Tibial artery (tissue), 4 donors: ENCODE measurements around the gene ALPG.
"Not testable (repeated sequence)": the region's sequence is repeated elsewhere in the genome, so short reads cannot be mapped to it uniquely, and the experiment has no call there.

ENCODE experiments used
- DNase-seq, 2 donors: peaks; one replicate each; pipeline ENCODE4 v3.0.0-alpha.2; 2019
- H3K27ac ChIP-seq, 2 donors: fragments of 200-600 bp; sonication (generic) in 1 of 2; 1 replicate in 1 of 2; 2 replicates in 1 of 2; pipeline ENCODE4 v1.5.1; 2018 to 2019; ENCODE audit warnings: mild to moderate bottlenecking in 1 of 2
- H3K27me3 ChIP-seq, 2 donors: fragments of 200-600 bp; sonication (generic) in 1 of 2; one replicate each; pipeline versions ENCODE4 v1.5.1 to v1.6.0; 2016 to 2019
- H3K36me3 ChIP-seq, 3 donors: fragments of 200-600 bp; sonication (generic) in 2 of 3; one replicate each; pipeline ENCODE4 v1.5.1; 2016 to 2019; ENCODE audit warnings: mild to moderate bottlenecking in 2 of 3
- H3K4me1 ChIP-seq, 4 donors: fragments of 200-600 bp; sonication (generic) in 2 of 4; 1 replicate in 3 of 4; 2 replicates in 1 of 4; pipeline ENCODE4 v1.5.1; 2016 to 2019
- H3K4me3 ChIP-seq, 2 donors: fragments of 200-600 bp; sonication (generic) in 1 of 2; 1 replicate in 1 of 2; 2 replicates in 1 of 2; pipeline ENCODE4 v1.5.1; 2018 to 2019; ENCODE audit warnings: mild to moderate bottlenecking in 2 of 2
- H3K9me3 ChIP-seq, 3 donors: fragments of 200-600 bp; sonication (generic) in 1 of 3; one replicate each; pipeline ENCODE4 v1.5.1; 2016 to 2019
- intact Hi-C: fragments of 100-400 bp; cut with DNase I; formaldehyde crosslinking; loops from one replicate; pipeline ENCODE4 v1.15.0; 2023; ENCODE audit warnings: low total_unique reads
- TF ChIP-seq, protein P1 (sequence below), 2 experiments: fragments of 200-600 bp in 1 of 2; fragments of 450-650 bp in 1 of 2; IDR thresholded peaks; one replicate each; pipeline ENCODE4 v1.5.1; 2017 to 2019; ENCODE audit warnings: antibody characterized with exemption in 2 of 2, mild to moderate bottlenecking in 1 of 2, moderate library complexity in 1 of 2

The ALPG gene

DNA sequence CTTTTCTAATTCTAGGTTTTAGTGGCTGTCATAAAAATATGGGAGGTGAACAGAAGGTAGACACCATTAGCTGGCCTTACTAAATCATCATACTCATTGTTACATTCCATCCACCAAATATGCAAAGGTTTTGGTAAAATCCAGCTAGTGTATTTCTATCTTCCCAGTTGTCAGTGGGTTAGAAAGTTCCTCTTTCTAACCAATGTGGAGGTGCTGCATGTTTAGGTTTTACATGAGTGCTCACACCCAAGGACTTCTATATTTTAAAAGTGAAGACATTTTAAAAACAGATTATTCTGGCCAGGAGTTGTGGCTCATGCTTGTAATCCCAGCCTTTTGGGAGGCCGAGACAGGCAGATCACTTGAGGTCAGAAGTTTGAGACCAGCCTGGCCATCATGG lies 22.2 kb upstream of the ALPG start:
- Histone ChIP-seq H3K9me3 (no peaks in the 10 kb centered on the region), H3K27ac (no peak overlapping the region), H3K27me3 (peaks cover 0 to 88% of the 10 kb centered on the region in 2 donors), H3K36me3 (no peaks in the 10 kb centered on the region), H3K4me1 (peaks cover 0 to 25% (median 17%) of the 10 kb centered on the region in 4 donors), H3K4me3 (no peak overlapping the region)
- TF ChIP-seq, protein P1, sequence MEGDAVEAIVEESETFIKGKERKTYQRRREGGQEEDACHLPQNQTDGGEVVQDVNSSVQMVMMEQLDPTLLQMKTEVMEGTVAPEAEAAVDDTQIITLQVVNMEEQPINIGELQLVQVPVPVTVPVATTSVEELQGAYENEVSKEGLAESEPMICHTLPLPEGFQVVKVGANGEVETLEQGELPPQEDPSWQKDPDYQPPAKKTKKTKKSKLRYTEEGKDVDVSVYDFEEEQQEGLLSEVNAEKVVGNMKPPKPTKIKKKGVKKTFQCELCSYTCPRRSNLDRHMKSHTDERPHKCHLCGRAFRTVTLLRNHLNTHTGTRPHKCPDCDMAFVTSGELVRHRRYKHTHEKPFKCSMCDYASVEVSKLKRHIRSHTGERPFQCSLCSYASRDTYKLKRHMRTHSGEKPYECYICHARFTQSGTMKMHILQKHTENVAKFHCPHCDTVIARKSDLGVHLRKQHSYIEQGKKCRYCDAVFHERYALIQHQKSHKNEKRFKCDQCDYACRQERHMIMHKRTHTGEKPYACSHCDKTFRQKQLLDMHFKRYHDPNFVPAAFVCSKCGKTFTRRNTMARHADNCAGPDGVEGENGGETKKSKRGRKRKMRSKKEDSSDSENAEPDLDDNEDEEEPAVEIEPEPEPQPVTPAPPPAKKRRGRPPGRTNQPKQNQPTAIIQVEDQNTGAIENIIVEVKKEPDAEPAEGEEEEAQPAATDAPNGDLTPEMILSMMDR (IDR thresholded peaks at IDR 0.05), result no peak
- DNase-seq, result no peak
- intact Hi-C loops, result no loop called here

DNA sequence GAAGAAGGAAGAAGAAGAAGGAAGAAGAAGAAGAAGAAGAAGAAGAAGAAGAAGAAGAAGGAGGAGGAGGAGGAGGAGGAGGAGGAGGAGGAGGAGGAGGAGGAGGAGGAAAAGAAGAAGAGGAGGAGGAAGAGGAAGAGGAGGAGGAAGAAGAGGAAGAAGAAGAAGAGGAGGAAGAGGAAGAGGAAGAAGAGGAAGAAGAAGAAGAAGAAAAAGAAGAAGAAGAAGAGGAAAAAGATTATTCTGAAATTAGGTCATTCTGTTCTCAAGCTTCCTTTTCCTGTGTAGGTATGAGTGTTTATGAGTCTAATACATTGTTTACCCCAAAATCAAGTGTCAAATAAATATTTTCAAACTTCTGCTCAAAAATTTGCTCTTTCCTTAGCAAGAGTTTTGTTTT lies 21.6 kb upstream of the ALPG start:
- DNase-seq, intact Hi-C loops, H3K4me3 ChIP-seq, H3K36me3 ChIP-seq, H3K9me3 ChIP-seq, H3K27ac ChIP-seq: not testable (repeated sequence)
- Histone ChIP-seq H3K27me3 (peaks cover 0 to 89% of the 10 kb centered on the region in 2 donors), H3K4me1 (peaks cover 0 to 25% (median 17%) of the 10 kb centered on the region in 4 donors)

DNA sequence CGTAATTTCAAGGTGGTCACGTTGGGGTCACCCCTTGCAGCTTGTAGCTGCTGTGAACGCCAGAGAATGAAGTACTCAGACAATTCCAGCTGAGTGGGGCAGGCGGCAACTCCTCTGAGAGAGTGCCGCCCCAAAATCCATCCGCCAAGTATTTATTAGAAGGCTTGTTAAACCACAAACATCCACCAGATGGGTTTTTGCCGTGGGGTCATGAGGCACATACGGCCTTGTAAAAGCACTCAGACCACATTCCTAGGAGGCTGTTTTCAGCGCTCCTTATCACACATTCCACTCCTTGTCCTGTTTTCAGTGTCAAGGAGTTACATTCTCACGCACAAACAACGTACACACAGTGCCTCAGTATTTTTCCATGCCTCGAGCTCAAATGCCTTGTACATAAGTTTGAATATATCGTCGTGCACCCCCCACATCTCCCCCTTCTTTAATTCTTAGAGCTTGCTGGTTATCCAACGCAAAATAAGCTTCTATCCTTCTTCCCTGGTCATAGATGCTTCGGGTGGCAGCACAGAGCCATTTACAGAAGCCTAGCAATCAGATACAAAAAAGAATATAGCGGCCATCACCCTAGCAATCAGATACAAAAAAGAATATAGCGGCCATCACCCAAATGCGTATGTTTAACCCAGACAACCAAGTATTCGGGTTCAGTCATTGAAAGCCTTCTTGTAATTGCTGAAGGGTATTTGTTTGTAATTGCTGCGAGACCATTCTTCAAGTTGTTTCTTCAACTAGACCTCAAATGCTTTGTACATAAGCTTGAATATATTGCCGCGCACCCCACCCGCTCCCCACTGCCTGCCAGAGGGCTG lies 20.8 kb upstream of the ALPG start:
- Histone ChIP-seq H3K4me3 (no peak overlapping the region), H3K36me3 (no peaks in the 10 kb centered on the region), H3K27me3 (peaks cover 0 to 92% of the 10 kb centered on the region in 2 donors), H3K27ac (no peak overlapping the region), H3K9me3 (no peaks in the 10 kb centered on the region), H3K4me1 (peaks cover 0 to 25% (median 17%) of the 10 kb centered on the region in 4 donors)
- intact Hi-C loops, result no loop called here
- no peak for DNase-seq
- TF ChIP-seq, protein P1 (IDR thresholded peaks at IDR 0.05), result no peak

DNA sequence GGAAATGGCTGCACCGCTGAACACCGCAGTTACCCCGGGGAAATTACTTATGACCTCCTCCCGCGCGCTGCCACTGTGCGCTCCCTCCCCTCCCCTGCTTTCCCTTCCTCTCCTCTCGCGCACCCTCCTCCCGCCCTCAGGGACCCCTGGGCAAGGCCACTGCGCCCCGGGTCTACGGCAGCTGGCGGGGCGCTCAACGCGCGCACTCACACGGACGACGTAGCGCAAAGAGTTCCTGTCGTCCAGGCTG lies 20.2 kb upstream of the ALPG start:
- no peaks in the 10 kb centered on the region for H3K9me3 ChIP-seq
- peaks cover 0 to 92% of the 10 kb centered on the region in 2 donors for H3K27me3 ChIP-seq
- no peak overlapping the region for H3K4me3 ChIP-seq
- no peak overlapping the region for H3K27ac ChIP-seq
- intact Hi-C loops, result no loop called here
- TF ChIP-seq, protein P1 (IDR thresholded peaks at IDR 0.05), result no peak
- H3K36me3 ChIP-seq, result no peaks in the 10 kb centered on the region
- peaks cover 0 to 25% (median 17%) of the 10 kb centered on the region in 4 donors for H3K4me1 ChIP-seq
- DNase-seq, result no peak

DNA sequence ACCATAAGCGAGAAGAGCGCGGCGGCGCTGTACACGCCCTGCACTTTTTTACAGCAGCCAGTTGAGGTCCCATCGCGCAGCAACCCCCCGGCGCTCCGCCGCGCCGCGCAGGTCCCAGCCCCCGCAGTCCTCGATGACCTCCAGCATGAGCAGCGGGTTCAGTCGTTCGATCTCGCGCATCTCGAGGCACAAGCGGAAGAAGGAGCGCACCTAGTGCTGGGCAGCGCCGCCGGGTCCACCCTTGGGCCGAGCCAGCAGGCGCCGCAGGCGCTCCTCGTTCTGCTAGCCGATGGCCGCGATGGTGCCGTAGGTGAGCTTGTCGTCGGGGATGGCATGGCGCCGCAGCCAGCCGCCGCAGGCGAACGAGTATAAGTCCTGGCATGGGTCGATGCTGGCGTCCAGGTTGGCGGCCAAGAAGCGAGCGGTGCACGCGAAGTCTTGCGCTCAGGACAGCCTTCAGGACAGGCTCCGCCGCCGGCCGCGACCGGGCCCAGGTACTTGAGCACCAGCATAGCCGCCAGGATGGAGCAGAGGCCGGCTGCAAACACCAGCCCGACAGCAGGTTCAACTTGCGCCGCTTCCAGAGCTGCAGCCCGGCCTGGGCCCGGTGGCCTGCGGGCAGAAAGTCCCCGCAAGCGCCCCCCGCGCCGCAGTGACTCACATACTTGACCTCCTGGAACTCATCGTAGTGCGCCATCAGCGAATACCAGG lies 19.7 kb upstream of the ALPG start:
- DNase-seq, result no peak
- peaks cover 0 to 25% (median 17%) of the 10 kb centered on the region in 4 donors for H3K4me1 ChIP-seq
- TF ChIP-seq, protein P1 (IDR thresholded peaks at IDR 0.05), result no peak
- peaks cover 0 to 90% of the 10 kb centered on the region in 2 donors for H3K27me3 ChIP-seq
- H3K36me3 ChIP-seq, result no peaks in the 10 kb centered on the region
- H3K4me3 ChIP-seq, result no peak overlapping the region
- intact Hi-C loops, result no loop called here
- H3K27ac ChIP-seq, result no peak overlapping the region
- no peaks in the 10 kb centered on the region for H3K9me3 ChIP-seq

DNA sequence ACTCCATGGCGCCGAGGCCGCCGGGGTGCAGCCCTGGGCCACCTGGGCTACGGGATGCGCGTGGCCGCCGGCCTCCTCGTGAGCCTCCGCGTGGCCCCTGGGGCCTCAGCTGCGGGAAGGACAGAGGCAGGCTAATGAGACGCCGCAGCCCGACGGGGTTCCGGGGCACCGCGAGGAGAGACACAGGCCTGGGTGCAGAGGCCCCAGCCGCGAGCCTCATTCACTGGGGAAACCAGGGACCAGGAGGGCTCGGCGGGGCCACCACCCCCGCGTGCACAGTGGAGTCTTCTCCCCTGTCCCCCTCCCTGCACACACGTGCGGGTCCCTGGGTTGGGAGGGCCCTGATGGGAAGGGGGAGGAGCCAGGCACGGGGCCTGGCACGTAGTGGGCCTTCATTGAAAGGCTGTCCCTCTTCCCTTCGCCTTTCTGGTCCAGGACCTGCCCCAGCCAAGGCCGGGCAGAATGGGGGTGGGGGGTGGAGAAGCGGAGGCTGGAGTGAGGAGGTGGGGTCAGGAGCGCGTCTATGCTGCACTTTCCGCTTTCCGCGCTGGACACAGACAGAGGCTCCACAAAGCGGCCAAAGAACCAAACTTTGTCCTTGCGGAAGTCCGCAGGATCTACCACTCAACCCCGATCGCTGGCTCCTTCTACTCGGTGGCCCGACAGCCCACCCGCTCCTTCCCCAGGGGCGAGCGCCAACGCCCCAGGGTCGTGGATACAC lies 19.0 kb upstream of the ALPG start:
- Histone ChIP-seq H3K27ac (no peak overlapping the region), H3K36me3 (no peaks in the 10 kb centered on the region), H3K9me3 (no peaks in the 10 kb centered on the region), H3K4me3 (no peak overlapping the region), H3K27me3 (peaks cover 0 to 83% of the 10 kb centered on the region in 2 donors), H3K4me1 (peaks cover 0 to 25% (median 17%) of the 10 kb centered on the region in 4 donors)
- TF ChIP-seq, protein P1 (IDR thresholded peaks at IDR 0.05), result no peak
- DNase-seq, result no peak
- intact Hi-C loops, result no loop called here
